Breast epithelium (tissue), 3 donors: ENCODE data around the gene ZNF574.

Experiments
- POLR2A ChIP-seq: fragments of 450-650 bp; IDR thresholded peaks from one replicate; pipeline ENCODE4 v1.6.1; 2016; ENCODE audit warnings: antibody characterized with exemption, mild to moderate bottlenecking, moderate library complexity
- POLR2AphosphoS5 ChIP-seq, 3 donors: sonication (generic); formaldehyde crosslinking; IDR thresholded peaks; one replicate each; pipeline ENCODE4 v1.6.1; 2017; ENCODE audit warnings: antibody characterized with exemption in 3 of 3
- TF ChIP-seq, protein P1 (sequence below), 3 donors: fragments of 450-650 bp; IDR thresholded peaks; one replicate each; pipeline ENCODE4 v1.5.1; 2016 to 2017; ENCODE audit warnings: antibody characterized with exemption in 3 of 3, mild to moderate bottlenecking in 3 of 3, moderate library complexity in 3 of 3

DNA sequence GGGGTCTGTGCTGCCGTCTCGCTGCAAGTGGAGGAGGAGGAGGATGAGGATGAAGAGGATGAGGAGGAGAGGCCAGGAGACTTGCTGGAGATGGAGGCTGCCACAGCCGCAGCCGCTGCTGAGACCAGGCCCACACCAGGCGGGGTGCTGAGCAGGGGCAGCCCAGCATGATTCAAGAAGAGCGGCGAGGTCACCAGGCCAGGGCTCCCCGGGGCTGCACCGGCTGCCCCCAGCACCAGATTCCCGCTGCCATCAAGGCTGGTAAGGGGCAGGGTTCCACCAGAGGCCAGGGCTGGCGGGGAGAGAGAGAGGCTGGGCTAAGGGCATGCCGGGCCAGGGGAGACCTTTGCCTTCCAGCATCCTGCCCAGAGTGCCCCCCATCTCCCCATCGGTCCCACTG, 15.3 kb downstream of the ZNF574 start:
- TF ChIP-seq, protein P1, sequence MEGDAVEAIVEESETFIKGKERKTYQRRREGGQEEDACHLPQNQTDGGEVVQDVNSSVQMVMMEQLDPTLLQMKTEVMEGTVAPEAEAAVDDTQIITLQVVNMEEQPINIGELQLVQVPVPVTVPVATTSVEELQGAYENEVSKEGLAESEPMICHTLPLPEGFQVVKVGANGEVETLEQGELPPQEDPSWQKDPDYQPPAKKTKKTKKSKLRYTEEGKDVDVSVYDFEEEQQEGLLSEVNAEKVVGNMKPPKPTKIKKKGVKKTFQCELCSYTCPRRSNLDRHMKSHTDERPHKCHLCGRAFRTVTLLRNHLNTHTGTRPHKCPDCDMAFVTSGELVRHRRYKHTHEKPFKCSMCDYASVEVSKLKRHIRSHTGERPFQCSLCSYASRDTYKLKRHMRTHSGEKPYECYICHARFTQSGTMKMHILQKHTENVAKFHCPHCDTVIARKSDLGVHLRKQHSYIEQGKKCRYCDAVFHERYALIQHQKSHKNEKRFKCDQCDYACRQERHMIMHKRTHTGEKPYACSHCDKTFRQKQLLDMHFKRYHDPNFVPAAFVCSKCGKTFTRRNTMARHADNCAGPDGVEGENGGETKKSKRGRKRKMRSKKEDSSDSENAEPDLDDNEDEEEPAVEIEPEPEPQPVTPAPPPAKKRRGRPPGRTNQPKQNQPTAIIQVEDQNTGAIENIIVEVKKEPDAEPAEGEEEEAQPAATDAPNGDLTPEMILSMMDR (IDR thresholded peaks at IDR 0.05) = no peak
- TF ChIP-seq POLR2AphosphoS5 (IDR thresholded peaks at IDR 0.05) = no peak
- TF ChIP-seq POLR2A = no peak
